ELF-1 (cell line): ENCODE measurements around the gene MESP1.

Source experiments
- DNase-seq: peaks from one replicate; pipeline ENCODE4 v3.0.0-alpha.2; 2016; ENCODE audit warnings: low read depth, low spot score

MESP1 gene

DNA sequence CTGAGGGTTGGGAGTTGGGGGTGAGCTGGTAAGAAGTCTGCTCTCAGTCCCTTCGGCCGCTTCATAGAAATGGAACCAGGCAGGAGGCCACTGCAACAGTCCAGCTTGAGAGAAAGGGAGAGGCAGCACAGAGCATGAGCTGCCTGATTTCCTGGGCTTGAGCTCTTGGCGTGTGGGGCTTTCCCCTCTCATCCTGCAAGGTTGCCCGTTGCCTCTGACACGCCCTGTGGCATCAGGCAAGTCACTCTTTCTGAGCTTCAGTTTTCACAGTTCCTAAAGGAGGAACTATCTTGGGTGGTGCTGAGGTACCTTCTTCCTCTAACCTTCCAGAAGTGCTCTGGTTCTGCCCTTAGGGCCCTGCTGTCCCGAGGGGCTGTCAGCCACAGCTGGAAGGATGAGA is 30.0 kb upstream of the MESP1 start:
- no peak for DNase-seq

DNA sequence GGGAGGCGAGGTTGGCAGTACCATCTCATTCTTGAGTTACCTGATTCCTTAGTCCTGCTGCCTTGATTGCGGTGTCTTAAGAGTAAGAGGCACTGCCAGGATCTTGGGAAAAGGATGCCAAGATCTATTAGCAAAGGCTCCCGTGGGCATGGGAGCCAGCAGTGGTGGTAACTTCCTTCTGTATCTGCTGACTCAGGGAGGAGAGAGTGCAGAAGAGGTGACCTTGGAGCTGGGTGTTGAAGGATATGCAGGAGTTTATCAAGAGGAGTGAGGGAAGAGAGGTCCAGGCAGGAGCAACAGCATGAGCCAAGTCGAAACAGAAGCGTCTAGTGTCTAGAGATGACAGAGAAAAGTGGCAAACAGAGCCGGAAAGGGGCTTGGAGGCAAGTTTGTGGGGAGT is 29.6 kb upstream of the MESP1 start:
- no peak for DNase-seq

DNA sequence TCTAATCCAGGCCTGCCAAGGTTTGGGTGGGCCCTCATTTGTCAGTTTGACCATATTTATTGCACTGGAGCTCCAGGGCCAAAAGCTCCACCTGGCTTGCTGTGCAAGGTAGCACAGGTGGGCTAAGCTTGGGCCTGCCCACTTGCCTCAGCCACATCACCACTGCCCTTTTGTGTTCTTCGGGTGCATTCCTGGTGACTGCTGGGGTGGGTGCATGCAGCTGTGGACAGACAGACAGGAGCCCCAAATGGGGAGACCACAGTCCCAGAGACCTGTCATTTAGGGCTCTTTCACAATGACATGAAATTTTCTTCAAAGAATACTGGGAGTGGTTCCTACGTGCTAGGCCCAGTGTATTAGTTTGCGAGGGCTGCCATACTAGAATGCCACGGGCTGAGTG is 27.8 kb upstream of the MESP1 start:
- DNase-seq = no peak

DNA sequence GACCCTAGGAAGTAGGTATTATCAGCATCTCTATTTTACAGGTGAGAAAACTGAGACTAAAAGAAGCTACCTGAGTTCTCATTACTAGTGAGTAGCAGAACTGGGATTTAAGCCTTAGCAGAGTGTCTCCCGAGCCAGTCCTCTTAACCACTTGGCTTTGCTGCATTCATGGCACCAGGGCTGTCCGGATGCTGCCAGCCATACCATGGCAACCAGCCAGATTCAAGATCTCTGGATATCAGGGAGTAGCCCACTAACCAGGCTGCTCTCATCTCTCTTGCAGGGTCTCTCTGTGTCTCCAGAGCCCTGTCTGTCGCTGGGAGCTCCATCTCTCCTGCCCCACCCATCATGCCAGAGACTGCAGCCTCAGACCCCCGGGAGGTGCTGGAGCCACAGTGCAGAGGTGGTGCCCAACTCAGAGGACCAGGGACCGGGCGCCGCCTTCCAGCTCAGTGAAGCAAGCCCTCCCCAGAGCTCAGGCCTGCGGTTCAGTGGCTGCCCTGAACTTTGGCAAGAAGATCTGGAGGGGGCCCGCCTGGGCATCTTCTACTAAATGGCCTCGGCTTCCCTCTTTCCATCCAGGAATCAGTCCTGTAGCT is 26.8 kb upstream of the MESP1 start:
- no peak for DNase-seq

DNA sequence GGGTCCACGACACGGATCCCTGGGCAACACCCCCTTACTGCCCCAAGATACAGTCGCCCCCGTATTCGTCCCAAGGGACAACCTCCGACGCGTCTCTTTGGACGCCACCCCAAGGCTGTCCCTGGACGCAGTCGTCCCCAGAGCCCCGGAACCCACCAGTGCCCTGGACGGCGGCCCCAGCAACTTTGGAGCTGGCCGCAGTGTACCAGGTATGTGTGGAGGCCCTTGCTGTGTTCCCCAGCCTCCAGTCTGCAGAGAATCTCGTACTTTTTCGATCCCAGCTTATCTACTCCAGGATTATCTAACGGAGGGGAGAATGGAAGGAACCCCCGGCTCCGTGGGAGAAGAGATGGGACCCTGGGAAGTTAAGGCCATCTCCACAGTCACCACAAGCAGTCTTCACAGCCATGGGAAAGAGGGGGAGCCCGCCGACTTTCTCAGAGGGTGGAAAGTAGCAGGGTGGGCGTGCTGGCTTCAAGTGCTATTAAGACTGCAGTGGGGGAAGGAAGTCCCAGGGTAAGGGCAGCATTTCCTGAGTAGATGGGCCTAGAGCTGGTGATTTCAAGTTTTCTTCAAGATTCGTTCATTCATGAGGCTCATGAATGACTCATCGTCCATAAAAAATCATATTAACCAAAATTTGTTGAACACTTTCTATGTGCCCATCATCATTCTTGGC is 26.2 kb upstream of the MESP1 start:
- no peak for DNase-seq

DNA sequence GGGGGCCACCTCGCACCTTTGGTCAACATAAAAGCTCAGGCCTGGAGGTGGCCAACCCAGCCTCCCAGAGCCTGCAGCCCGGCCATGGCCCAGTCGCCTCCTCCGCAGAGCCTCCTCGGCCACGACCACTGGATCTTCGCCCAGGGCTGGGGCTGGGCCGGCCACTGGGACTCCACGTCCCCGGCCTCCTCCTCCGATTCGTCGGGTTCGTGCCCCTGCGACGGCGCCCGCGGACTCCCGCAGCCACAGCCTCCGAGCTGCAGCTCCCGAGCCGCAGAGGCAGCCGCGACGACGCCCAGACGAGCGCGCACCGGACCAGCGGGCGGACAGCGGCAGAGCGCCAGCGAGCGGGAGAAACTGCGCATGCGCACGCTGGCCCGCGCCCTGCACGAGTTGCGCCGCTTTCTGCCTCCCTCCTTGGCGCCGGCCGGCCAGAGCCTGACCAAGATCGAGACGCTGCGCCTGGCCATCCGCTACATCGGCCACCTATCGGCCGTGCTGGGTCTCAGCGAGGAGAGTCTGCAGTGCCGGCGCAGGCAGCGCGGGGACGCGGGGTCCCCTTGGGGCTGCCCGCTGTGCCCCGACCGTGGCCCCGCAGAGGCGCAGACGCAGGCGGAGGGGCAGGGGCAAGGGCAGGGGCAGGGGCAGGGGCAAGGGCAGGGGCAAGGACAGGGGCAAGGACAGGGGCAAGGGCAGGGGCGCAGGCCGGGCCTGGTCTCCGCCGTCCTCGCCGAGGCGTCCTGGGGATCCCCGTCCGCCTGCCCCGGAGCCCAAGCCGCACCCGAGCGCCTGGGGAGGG is 25.4 kb upstream of the MESP1 start, which contains the start of gene MESP2:
MESP2 (plus strand) TSS at position 59 of the 799 bp plus-strand sequence; CDS start at position 85, 26 bp downstream.
- peak; percentile 96 for DNase-seq

DNA sequence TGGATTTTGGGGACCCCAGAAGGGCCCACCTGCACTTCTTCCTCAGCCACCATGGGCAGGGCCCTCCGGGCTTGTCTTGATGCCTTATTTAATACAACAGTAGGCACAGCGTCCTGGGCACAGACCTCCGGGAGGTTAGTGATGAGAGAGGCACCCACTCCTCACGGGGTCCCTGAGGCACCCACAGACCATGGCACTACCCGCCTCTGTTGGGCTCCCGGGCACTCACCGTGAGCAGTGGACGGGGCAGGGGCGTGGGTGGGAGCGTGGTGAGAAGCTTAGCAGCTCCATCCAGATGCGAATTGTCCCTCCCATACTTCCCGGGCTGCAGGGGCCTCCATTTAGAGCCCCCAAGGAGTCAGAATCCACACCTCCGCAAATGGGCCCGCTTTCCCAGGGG is 24.8 kb upstream of the MESP1 start:
- no peak for DNase-seq

DNA sequence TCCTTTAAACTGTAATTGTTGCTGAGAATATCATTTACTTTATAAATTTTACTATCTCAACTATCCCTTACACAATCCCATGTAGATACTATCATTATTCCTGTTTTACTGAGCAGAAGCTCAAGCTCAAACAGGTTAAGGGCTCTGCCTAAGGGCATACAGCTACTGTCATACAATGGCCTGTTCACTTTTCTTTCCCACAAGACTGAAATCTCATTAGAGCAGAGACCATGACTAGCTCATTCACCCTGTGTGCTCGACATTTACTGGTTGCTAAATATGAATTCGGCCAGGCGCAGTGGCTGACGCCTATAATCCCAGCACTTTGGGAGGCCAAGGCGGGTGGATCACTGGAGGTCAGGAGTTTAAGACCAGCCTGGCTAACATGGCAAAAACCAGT is 23.4 kb upstream of the MESP1 start:
- DNase-seq = no peak

DNA sequence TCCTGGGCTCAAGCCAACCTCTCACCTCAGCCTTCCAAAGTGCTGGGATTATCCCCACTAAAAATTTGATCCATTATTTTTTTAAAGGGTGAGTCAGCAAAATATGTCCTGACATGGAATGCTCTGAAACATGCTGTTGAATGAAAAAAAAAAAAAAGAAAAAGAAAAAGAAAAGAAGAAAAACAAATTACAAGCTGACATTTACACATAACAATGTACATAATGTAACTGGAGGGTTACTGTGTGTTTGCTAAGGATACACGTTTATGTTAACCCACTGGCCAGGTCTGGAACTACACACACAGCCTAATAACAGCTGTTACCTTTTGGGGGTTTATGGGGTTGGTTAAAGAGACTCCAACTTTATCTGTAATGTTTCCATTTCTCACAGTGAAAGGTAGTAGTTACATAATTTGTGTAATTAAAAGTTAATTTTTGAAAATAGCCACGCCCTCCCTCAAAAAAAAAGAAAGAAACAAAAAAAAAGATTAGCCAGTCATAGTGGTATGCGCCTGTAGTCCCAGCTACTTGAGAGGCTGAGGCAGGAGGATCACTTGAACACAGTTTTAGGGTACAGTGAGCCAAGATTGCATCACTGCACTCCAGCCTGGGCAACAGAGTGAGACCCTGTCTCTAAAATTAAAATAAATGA is 22.0 kb upstream of the MESP1 start:
- no peak for DNase-seq

DNA sequence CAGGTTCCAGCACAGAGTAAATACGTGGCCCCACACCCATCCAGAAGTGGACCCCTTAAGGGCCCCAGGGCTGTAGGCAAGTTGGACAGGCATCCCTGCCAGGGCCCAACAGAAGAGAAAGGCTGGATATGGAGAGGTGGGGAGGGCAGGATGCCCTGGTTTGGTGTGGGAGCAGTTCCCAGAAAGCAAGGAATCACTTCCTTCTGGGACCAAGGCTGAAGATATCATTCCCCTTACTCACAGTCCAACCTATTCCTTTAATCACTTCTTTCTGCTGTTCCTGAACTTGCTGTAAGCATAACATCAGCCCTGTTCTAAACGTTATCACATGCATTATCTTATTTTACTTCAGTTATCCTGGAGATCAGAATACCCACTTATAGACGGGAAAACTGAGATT is 19.0 kb upstream of the MESP1 start:
- DNase-seq = no peak

DNA sequence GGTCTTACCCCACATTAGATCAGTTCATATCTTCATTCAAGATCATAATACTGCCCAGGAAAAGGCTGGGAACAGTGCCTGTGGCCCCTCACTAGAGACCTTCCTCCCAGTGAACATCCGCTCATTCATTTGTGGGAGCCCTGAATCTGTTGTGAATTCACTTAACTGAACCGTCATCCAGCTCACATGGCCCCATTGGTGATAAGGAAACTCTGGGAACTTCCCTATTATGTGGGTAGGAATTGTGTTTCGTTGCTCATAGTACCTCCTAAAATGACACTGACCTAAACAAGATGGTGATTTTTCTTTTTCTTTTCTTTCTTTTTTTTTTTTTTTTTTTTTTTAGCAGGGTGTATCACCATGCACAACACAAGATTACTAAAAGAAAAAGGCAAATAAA is 18.3 kb upstream of the MESP1 start:
- no peak for DNase-seq

DNA sequence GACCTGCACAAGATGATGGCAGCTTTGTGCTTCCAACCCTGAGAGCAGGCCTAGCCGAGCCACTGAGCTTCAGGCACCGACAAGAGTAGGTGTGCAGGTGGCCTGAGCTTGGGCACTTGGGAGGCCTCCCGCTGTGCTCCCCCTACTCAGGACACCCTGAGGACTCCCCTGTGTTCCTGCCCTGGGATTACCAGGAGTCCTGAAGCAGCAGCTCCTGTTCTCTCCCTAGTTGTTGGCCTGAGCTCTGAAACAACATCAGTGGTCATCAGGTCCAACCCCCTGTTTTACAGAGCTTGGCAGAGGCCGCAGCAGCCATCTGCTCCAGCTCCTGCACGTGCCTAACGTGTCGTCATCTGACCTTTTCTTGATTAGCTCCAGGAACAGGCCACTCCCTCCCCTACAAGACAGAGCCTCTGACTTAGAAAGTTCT is 17.0 kb upstream of the MESP1 start:
- no peak for DNase-seq

DNA sequence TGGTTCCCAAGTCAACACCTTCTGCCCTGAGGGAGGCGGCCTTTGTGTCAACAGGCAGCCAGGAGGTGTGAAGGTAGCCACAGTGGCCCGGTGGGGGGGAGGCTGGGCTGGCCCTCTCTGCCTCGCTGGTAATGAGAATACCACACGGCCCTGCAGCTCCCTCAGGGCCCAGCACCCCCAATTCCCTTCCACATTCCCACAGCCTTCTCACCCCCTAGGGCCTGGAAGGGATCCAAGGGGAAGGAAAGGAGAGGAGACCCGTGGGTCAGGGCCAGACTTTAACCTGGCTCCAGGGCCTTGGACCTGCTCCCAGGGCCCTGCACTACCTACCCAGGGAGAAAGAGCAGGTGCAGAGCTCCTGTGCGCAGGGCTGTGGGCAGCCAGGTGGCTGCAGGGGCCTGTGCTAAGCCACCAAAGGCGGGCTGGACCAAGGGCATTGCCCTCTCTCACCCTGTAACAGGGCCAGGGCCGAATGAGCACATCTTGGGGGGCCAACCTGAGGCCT is 16.4 kb upstream of the MESP1 start:
- no peak for DNase-seq

DNA sequence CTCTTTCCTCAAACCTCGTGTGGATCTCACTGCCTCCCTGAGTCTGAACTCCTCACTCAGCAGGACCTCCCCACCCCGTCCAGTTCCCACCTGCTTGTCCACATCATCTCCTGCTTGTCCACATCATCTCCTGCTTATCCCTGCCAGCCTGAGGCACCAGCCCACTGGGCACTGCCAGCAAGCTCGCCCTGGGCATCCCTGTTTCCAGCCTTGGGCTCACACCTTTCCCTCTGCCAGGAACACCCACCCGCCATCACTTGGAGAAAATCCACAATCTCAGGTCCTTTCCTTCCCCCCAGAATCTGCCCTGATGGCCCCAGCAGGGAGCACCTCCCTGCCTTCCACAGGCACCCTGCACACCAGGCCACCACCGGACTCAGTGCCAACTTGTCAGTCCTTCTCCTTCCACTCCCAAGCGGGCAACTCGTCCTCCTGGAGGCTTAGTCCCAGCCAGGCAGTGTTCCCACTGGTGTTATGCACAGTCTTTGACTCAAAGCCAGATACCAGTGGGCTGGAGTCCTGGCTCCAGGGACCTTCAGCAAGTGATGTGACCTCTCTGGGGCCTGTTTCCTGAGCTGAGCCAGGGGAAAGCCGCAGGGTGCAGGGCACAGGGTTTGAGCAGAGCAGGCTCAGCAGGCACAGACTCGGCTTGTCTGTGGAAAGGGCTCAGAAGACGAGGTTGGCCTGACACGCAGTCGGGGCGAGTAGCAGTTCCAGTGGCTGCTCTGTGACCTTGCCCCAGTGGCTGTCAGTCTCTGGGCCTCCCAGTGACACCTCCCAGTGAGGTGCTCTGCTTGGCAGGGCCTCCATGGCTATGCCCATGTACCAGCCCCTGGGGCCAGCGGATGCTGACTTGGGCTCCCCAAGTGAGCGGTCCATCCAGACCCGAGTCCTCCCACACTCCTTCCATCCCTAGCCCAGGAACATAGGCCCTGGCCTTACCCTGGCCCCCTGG is 15.6 kb upstream of the MESP1 start:
- DNase-seq = no peak

DNA sequence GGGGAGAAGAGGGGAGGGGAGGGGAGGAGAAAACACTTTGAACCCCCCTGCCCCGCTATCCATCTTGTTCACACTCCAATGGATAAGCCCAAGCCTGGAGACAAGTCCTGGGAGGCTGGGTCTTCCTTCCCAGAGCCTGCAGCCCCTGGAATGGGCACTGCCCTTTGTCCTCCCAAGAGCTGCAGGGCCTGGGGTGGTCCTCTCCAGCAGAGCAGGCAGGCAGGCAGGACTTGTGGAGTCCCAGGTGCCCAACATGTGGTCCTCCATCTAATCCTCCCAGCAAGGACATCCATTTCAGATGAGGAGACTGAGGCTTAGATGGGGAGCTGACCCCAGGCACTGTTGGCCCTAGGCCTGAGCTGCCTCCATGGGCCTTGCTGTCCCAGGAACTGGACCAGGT is 14.6 kb upstream of the MESP1 start:
- DNase-seq = no peak

DNA sequence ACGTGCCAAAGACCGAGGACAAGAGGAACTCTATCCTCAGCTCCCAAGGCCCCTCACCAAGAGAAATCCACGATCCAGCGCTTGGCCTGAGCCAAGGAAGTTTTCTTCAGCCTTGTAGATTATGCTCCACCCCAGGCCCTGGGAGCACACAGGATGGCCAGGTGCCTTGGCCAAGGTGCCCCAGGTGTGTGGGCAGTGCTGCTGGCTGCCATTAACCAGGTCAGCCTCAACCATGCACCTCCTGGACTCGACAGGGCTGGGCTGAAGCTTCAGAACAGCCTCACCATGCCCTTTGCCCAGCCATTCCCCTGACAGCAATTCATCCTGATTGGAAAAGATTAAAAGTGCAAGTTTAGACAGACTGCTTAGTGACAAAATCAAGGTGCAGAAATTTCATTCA is 10.9 kb upstream of the MESP1 start:
- no peak for DNase-seq

DNA sequence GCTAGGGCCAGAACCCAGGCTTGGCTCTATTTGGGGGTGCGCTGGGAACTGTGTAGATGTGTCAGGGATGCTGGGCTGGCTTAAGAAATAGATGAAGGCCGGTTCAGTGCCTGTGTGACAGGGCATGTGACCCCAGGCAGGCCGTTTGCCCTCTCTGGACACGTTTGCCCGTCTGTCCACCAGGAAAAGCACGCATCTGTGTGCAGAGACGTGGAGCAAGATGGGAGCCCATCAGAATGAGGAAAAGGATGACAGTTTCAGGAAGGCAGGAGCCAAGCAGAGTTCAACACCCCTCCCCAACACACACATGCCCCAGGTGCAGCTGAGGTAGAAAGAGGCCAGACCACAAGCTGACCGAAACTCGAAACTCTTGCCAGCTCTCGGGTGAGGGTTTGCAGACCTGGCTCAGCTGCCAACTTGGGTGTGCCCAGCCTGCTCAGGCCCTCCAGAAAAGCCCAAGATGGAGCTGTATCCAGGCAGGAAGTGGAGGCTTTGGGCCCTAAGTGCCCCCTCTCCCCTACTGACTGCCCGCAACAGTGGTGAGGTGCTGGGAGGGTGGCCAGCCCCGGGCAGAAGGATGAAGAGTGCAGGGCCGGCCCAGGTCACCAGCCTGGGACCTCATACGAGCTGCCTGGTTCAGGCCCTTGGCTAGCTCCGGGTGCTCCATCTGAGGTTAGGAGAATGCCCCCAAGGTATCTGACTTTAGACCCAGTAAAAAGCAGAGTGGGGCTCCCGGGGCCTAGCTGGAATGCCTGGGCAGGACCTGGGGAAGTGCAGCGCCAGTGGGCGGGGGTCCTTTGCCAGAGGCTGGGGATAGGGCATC is 10.2 kb upstream of the MESP1 start:
- no peak for DNase-seq

DNA sequence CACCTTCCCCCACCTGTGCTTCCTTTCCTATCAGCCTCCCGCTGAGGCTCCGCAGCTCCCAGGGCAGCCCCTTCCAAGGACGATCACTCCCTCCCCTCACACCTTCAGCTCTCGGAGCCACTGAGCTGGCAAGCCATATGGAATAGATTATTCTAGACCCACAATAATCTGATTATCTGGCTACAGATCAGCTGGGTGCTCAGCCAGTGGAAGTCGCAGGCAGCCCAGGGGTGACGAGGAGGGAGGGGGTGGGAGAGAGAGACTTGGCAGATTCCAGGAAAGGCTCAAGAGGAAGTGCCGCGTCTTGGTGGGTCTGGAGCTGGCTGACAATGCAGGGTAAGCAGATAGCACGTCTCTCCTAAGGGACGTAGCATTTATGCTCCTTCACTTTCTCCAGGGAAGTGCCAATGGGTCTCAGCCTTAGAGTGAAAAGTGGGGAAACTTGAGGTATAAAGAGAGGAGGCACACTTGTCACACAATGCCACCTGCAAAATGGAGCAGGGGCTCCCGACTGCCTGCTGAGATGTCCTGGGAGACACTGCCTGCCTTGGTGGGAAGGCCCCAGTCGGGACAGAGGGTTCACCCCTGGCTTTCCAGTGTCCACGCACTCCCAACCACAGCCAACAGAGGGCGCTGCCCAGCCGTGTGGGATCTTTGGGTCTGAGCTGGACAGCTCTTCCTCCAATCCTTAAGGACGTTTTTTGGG is 9.4 kb upstream of the MESP1 start:
- peak; percentile 93 for DNase-seq

DNA sequence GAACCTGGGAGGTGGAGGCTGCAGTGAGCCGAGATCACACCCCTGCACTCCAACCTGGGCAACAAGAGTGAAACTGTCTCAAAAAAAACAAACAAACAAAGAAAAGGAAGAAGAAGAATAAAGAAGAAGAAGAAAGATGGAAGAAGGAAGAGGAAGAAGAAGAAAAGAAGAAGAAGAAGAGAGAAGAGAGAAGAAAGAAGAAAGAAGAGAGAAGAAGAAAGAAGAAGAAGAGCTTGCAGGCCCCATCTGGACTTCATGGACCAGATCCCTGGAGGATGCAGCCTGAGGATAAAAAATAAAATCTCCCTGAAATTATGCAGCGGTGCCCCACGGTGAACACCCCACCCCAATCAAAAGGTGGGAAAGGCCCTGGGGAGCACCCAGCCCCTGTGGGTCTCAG is 8.8 kb upstream of the MESP1 start:
- no peak for DNase-seq
